B cell (primary cell): Measurements from ENCODE around the gene WASF2. TPM values are rescaled to one million over a fixed set of nuclear protein-coding genes. Genes with fewer than 3 reads are reported as not detected.
A peak's percentile ranks its signal among the peaks of the same experiment; 100 is the strongest.

Experiments used
- ATAC-seq: fragments of 200-7000 bp; cut with Tn5 transposase; one replicate; pipeline ENCODE4 v1.10.0; 2021; ENCODE audit warnings: low read depth, mild to moderate bottlenecking, moderate number of reproducible peaks, moderate library complexity
- CTCF ChIA-PET: fragments of 350-600 bp; sonication (Branson Sonifier 250); formaldehyde crosslinking; loops from one replicate; lab custom pipeline; 2021; ENCODE audit warnings: antibody characterized with exemption, inconsistent platforms; lab: Charles Lee
- POLR2A ChIA-PET: fragments of 350-600 bp; sonication (Branson Sonifier 250); formaldehyde crosslinking; loops from one replicate; lab custom pipeline; 2021; ENCODE audit warnings: antibody characterized with exemption; lab: Charles Lee
- DNase-seq: peaks from one replicate; pipeline ENCODE4 v3.0.0; 2013
- H2AFZ ChIP-seq: 2 replicates; pipeline ENCODE4 v1.6.1; 2012; ENCODE audit warnings: mild to moderate bottlenecking, low read depth, low read length; ENCODE audit not compliant: insufficient read depth, poor library complexity, severe bottlenecking
- H3K27ac ChIP-seq, 2 donors: 1 replicate in 1 of 2; 2 replicates in 1 of 2; pipeline ENCODE4 v1.5.1; 2012 to 2013; ENCODE audit warnings: low read length in 2 of 2, mild to moderate bottlenecking in 2 of 2, moderate library complexity in 1 of 2
- H3K27me3 ChIP-seq, 4 experiments: fragments of 200-600 bp in 1 of 4; sonication (generic) in 1 of 4; replicated peaks in 1 of 4; 1 replicate in 2 of 4; 2 replicates in 2 of 4; pipeline versions ENCODE4 v1.6.1 to v1.7.0; 2013 to 2016; ENCODE audit warnings: low read length in 3 of 4, mild to moderate bottlenecking in 2 of 4, mixed read lengths in 1 of 4, moderate library complexity in 1 of 4; ENCODE audit not compliant: insufficient read depth in 4 of 4, control insufficient read depth in 3 of 4; ENCODE audit errors: control extremely low read depth in 1 of 4
- H3K36me3 ChIP-seq, 2 experiments: replicated peaks in 1 of 2; 1 replicate in 1 of 2; 2 replicates in 1 of 2; pipeline versions ENCODE4 v1.6.1 to v1.7.1; 2013; ENCODE audit warnings: low read length in 1 of 2; ENCODE audit not compliant: insufficient read depth in 2 of 2, control insufficient read depth in 1 of 2; ENCODE audit errors: control extremely low read depth in 1 of 2, extremely low read depth in 1 of 2
- H3K4me1 ChIP-seq, 2 donors: fragments of 200-600 bp in 1 of 2; sonication (generic) in 1 of 2; 1 replicate in 1 of 2; 2 replicates in 1 of 2; pipeline versions ENCODE4 v1.5.1 to v1.6.1; 2013 to 2017; ENCODE audit warnings: low read length in 2 of 2; ENCODE audit not compliant: control insufficient read depth in 2 of 2, insufficient read depth in 2 of 2
- H3K4me2 ChIP-seq: replicated peaks from 2 replicates; pipeline ENCODE3; 2012; ENCODE audit warnings: mild to moderate bottlenecking, low read depth, low read length; ENCODE audit not compliant: poor library complexity, severe bottlenecking
- H3K4me3 ChIP-seq, 5 experiments: fragments of 200-600 bp in 1 of 5; sonication (generic) in 1 of 5; 1 replicate in 3 of 5; 2 replicates in 2 of 5; pipeline versions ENCODE4 v1.5.1 to v1.7.0; 2011 to 2016; ENCODE audit warnings: low read length in 4 of 5, mild to moderate bottlenecking in 4 of 5, low read depth in 2 of 5, control low read depth in 1 of 5, moderate library complexity in 1 of 5; ENCODE audit not compliant: insufficient read depth in 1 of 5; ENCODE audit errors: control extremely low read depth in 1 of 5, extremely low read depth in 1 of 5
- H3K79me2 ChIP-seq: fragments of 200-600 bp; sonication (generic); one replicate; pipeline ENCODE4 v1.6.0; 2016; ENCODE audit warnings: low read length; ENCODE audit not compliant: control insufficient read depth, insufficient read depth
- H3K9ac ChIP-seq: fragments of 200-600 bp; sonication (generic); 2 replicates; pipeline ENCODE4 v1.6.1; 2017; ENCODE audit warnings: mild to moderate bottlenecking, low read length, moderate library complexity
- H3K9me3 ChIP-seq, 3 donors: one replicate each; pipeline versions ENCODE4 v1.6.1 to v1.7.1; 2013; ENCODE audit warnings: low read length in 2 of 3; ENCODE audit not compliant: control insufficient read depth in 2 of 3, insufficient read depth in 1 of 3; ENCODE audit errors: control extremely low read depth in 1 of 3
- H4K20me1 ChIP-seq: 2 replicates; pipeline ENCODE4 v1.6.0; 2012; ENCODE audit warnings: mild to moderate bottlenecking, low read length; ENCODE audit not compliant: insufficient read depth, control insufficient read depth, poor library complexity, severe bottlenecking
- H3K27ac Mint-ChIP-seq: one replicate; pipeline ENCODE4 v1.8.0; 2021; ENCODE audit warnings: mixed read lengths
- H3K27me3 Mint-ChIP-seq: one replicate; pipeline ENCODE4 v1.8.0; 2021; ENCODE audit warnings: mixed read lengths
- H3K4me1 Mint-ChIP-seq: one replicate; pipeline ENCODE4 v1.8.0; 2021; ENCODE audit warnings: mixed read lengths
- H3K4me3 Mint-ChIP-seq: one replicate; pipeline ENCODE4 v1.8.0; 2021; ENCODE audit warnings: mixed read lengths
- H3K9me3 Mint-ChIP-seq: one replicate; pipeline ENCODE4 v1.8.0; 2022; ENCODE audit warnings: mixed read lengths; ENCODE audit not compliant: insufficient read depth
- EZH2 ChIP-seq: IDR thresholded peaks from 2 replicates; pipeline ENCODE4 v1.6.1; 2012; ENCODE audit warnings: borderline replicate concordance, low read depth, mild to moderate bottlenecking, moderate library complexity, low read length; ENCODE audit not compliant: insufficient read depth, poor library complexity, severe bottlenecking
- WGBS: methylation state at CpG from one replicate; pipeline ENCODE4 v1.1.5; 2013; ENCODE audit warnings: missing lambda C conversion rate; ENCODE audit not compliant: insufficient coverage; 5-methylcytosine and 5-hydroxymethylcytosine counted together
- intact Hi-C: fragments of 100-400 bp; cut with micrococcal nuclease; formaldehyde crosslinking; loops from one replicate; pipeline ENCODE4 v1.10.0; 2022
- polyA plus RNA-seq: library from polyadenylated mRNA; depleted of rRNA; stranded (reverse); fragments of >200 nt; gene quantifications from 2 replicates; pipeline ENCODE4 v1.2.3, GENCODE V29; 2012
- total RNA-seq, 2 donors: library from RNA; stranded (reverse); fragments of 120-200 nt in 1 of 2; gene quantifications; 1 replicate in 1 of 2; 2 replicates in 1 of 2; pipeline versions ENCODE4 v1.2.3 to v1.2.4, GENCODE V29; 2013 to 2022
- TF ChIP-seq, protein P1 (sequence below): fragments of 200-600 bp; IDR thresholded peaks from one replicate; pipeline ENCODE4 v1.8.0; 2022; ENCODE audit warnings: antibody characterized with exemption, mild to moderate bottlenecking

Gene WASF2
- total and polyA plus RNA-seq, 2 donors (not counting 1 experiment from before 2014, with no cell fraction given), result 67.4 to 169 TPM

DNA sequence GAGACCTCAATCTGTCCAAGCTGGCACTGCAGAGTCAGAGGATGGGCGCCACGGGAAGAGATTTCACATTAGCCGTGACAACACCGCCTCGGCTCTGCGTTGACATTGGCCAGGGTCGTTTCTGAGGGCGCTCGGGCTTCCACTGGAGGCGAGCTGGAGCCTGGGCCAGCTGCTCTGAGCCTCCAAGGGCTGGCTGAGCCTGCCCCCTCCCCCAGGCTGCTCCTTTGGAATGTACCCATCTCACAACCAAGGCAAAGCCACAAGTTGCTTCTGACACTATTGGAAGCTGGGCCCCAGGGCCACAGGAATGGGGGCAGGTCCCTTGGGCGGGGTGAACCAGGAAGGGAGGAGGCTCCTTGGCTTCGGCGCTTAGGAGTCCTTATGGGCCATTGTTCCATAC is 84.9 kb downstream of the WASF2 start:
- H3K4me3 Mint-ChIP-seq, result no peak overlapping the region
- Histone ChIP-seq H2AFZ (no peak overlapping the region), H3K9ac (no peak overlapping the region), H3K79me2 (peaks cover 4% of the 10 kb centered on the region), H3K36me3 (peaks cover 6 to 32% of the 10 kb centered on the region in 2 experiments), H3K9me3 (no peaks in the 10 kb centered on the region), H3K4me1 (peaks cover 47 to 67% of the 10 kb centered on the region in 2 donors), H4K20me1 (peaks cover 5% of the 10 kb centered on the region), H3K4me2 (no peak overlapping the region), H3K27me3 (no peaks in the 10 kb centered on the region), H3K4me3 (no peak overlapping the region), H3K27ac (peak overlapping the region; percentile 6 to 79)
- no peaks in the 10 kb centered on the region for H3K27me3 Mint-ChIP-seq
- DNase-seq (no peak), ATAC-seq (no peak)
- ChIA-PET CTCF (interaction anchor here (0.6 to 5.6 kb wide), 7 partner anchors 10 to 200 kb away, joined by 3 to 114 read pairs (median 4); partner anchors contain the start of gene AHDC1), POLR2A (no interaction called here)
- 91% methylated on average over 9 of the region's 13 CpGs for WGBS
- TF ChIP-seq, protein P1, sequence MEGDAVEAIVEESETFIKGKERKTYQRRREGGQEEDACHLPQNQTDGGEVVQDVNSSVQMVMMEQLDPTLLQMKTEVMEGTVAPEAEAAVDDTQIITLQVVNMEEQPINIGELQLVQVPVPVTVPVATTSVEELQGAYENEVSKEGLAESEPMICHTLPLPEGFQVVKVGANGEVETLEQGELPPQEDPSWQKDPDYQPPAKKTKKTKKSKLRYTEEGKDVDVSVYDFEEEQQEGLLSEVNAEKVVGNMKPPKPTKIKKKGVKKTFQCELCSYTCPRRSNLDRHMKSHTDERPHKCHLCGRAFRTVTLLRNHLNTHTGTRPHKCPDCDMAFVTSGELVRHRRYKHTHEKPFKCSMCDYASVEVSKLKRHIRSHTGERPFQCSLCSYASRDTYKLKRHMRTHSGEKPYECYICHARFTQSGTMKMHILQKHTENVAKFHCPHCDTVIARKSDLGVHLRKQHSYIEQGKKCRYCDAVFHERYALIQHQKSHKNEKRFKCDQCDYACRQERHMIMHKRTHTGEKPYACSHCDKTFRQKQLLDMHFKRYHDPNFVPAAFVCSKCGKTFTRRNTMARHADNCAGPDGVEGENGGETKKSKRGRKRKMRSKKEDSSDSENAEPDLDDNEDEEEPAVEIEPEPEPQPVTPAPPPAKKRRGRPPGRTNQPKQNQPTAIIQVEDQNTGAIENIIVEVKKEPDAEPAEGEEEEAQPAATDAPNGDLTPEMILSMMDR, result no peak
- no peak for TF ChIP-seq EZH2
- peak overlapping the region; percentile 32 for H3K27ac Mint-ChIP-seq
- H3K9me3 Mint-ChIP-seq, result no peaks in the 10 kb centered on the region
- intact Hi-C loops, result no loop called here
- H3K4me1 Mint-ChIP-seq, result peaks cover 63% of the 10 kb centered on the region

DNA sequence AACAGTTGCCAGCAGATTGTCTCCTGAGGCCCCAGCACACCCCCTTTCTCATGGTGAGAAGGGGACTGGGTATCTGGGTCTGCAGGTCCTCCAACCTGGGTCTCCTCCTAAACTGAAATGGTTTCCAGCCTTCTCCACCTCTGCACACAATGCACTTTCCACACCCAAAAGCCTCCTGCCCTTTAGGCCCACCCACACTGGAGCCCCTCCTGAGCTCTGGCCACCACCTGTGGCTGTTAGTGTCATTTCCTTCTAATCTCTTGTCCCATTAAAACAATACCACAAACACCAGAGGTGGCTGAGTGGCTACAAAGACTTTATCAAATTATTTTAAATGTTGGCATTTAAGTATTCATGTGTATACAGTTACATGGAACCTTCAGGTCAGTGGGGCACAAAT is 86.0 kb downstream of the WASF2 start:
- ChIA-PET CTCF (interaction anchor here (0.6 to 5.6 kb wide), 27 partner anchors 9 to 261 kb away, joined by 3 to 114 read pairs (median 5); partner anchors contain the start of genes AHDC1 and WASF2), POLR2A (interaction anchor here (0.8 to 1.4 kb wide), 5 partner anchors 84 to 322 kb away, joined by 3 to 6 read pairs (median 3); partner anchors contain the start of gene FAM76A)
- peak; percentile 31 for DNase-seq
- H3K79me2 ChIP-seq, result no peaks in the 10 kb centered on the region
- Mint-ChIP-seq H3K27me3 (no peaks in the 10 kb centered on the region), H3K4me3 (peak overlapping the region; percentile 72), H3K27ac (peak overlapping the region; percentile 89), H3K4me1 (peaks cover 67% of the 10 kb centered on the region), H3K9me3 (no peaks in the 10 kb centered on the region)
- no peaks in the 10 kb centered on the region for H4K20me1 ChIP-seq
- no peaks in the 10 kb centered on the region for H3K27me3 ChIP-seq
- H3K27ac ChIP-seq, result peak overlapping the region; percentile 49 to 79
- peak overlapping the region; percentile 44 for H3K9ac ChIP-seq
- H3K36me3 ChIP-seq, result peaks cover 6 to 23% of the 10 kb centered on the region in 2 experiments
- H2AFZ ChIP-seq, result peak overlapping the region; percentile 64
- intact Hi-C loops, result loop anchor here (1.0 to 2.0 kb wide), 4 partner anchors 33 to 259 kb away; no protein-coding TSS in a partner anchor
- H3K4me3 ChIP-seq, result peak overlapping the region in 1 of 5 experiments; percentile 45
- ATAC-seq, result no peak
- TF ChIP-seq, protein P1, result no peak
- no peak for TF ChIP-seq EZH2
- H3K4me1 ChIP-seq, result peaks cover 47 to 67% of the 10 kb centered on the region in 2 donors
- no peaks in the 10 kb centered on the region for H3K9me3 ChIP-seq
- H3K4me2 ChIP-seq, result peak overlapping the region; percentile 78
